HL-60 (cell line): ENCODE data around the gene F8.

Experiments
- CTCF ChIP-seq: IDR thresholded peaks from one replicate; pipeline ENCODE4 v1.5.1; 2011; ENCODE audit warnings: low read length, control low read depth, inconsistent platforms; ENCODE audit not compliant: insufficient read depth
- GABPA ChIP-seq: IDR thresholded peaks from 2 replicates; pipeline ENCODE4 v1.6.1; 2012; ENCODE audit warnings: low read depth
- POLR2AphosphoS5 ChIP-seq: IDR thresholded peaks from 2 replicates; pipeline ENCODE4 v1.6.1; 2012; ENCODE audit warnings: low read depth
- REST ChIP-seq: IDR thresholded peaks from 2 replicates; pipeline ENCODE4 v1.6.1; 2012; ENCODE audit warnings: low read depth; ENCODE audit not compliant: insufficient replicate concordance
- SPI1 ChIP-seq: IDR thresholded peaks from 2 replicates; pipeline ENCODE4 v1.6.1; 2012; ENCODE audit warnings: low read depth, mild to moderate bottlenecking, borderline replicate concordance

- no peak for TF ChIP-seq CTCF
- no peak for TF ChIP-seq REST
- TF ChIP-seq SPI1: no peak
- no peak for TF ChIP-seq POLR2AphosphoS5
- no peak for TF ChIP-seq GABPA
Measured at GRCh38 chrX:155009994-155010472, 12.5 kb downstream of the F8 start.
